ENCODE results near the gene H2BK1. TPM values are rescaled to one million over a fixed set of nuclear protein-coding genes. Genes with fewer than 3 reads are reported as not detected.
A peak's percentile ranks its signal among the peaks of the same experiment; 100 is the strongest.

The H2BK1 gene
- total RNA-seq, 6 donors from 2014 or later = not detected

DNA sequence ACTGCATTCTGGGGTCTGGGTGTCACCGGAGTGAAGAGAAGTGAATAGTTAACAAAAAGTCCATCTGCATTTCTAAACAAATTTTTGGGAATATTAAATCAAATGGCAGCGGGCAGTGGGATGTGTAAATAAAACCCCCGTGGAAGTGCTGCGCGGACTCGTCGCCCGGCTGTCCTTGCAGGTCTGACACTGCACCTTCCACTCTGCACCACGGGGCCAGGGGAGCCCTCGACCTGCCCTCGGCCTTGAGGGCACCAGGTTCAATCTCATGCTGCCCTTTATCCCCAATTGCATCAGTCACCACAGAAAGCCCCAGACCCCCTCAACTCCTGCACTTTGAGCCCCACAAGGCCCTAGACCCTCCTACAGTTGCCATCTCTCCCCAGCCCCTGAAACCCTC is 44.6 kb upstream of the H2BK1 start:
- ATAC-seq (ENCODE audit: low FRiP score in 2 of 2) = no peak
- TF ChIP-seq EP300 (IDR thresholded peaks at IDR 0.05) (no peak), POLR2AphosphoS5 (IDR thresholded peaks at IDR 0.05) (no peak), POLR2A (IDR thresholded peaks at IDR 0.05) (no peak)
- TF ChIP-seq, protein P1, sequence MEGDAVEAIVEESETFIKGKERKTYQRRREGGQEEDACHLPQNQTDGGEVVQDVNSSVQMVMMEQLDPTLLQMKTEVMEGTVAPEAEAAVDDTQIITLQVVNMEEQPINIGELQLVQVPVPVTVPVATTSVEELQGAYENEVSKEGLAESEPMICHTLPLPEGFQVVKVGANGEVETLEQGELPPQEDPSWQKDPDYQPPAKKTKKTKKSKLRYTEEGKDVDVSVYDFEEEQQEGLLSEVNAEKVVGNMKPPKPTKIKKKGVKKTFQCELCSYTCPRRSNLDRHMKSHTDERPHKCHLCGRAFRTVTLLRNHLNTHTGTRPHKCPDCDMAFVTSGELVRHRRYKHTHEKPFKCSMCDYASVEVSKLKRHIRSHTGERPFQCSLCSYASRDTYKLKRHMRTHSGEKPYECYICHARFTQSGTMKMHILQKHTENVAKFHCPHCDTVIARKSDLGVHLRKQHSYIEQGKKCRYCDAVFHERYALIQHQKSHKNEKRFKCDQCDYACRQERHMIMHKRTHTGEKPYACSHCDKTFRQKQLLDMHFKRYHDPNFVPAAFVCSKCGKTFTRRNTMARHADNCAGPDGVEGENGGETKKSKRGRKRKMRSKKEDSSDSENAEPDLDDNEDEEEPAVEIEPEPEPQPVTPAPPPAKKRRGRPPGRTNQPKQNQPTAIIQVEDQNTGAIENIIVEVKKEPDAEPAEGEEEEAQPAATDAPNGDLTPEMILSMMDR (IDR thresholded peaks at IDR 0.05) = no peak
- Histone ChIP-seq H3K36me3 (no peaks in the 10 kb centered on the region), H3K27ac (no peak overlapping the region), H3K4me3 (no peak overlapping the region), H3K27me3 (no peaks in the 10 kb centered on the region), H3K9me3 (no peaks in the 10 kb centered on the region), H3K4me1 (peaks cover 13 to 29% (median 20%) of the 10 kb centered on the region in 4 donors)
- no peak for DNase-seq
- 82 to 87% methylated on average over 11 of the region's 11 CpGs for WGBS, 2 donors

- H3K27me3 ChIP-seq = no peaks in the 10 kb centered on the region
- H3K4me3 ChIP-seq = no peak overlapping the region
- WGBS, 2 donors = 70 to 80% methylated on average over 3 to 7 of the region's 7 CpGs
- peaks cover 19 to 34% (median 26%) of the 10 kb centered on the region in 4 donors for H3K4me1 ChIP-seq
- H3K36me3 ChIP-seq = no peaks in the 10 kb centered on the region
- no peak overlapping the region for H3K27ac ChIP-seq
- DNase-seq (no peak), ATAC-seq (ENCODE audit: low FRiP score in 2 of 2) (no peak)
- TF ChIP-seq, protein P1 (IDR thresholded peaks at IDR 0.05) = no peak
- TF ChIP-seq POLR2AphosphoS5 (IDR thresholded peaks at IDR 0.05) (no peak), POLR2A (IDR thresholded peaks at IDR 0.05) (no peak), EP300 (IDR thresholded peaks at IDR 0.05) (no peak)
- no peaks in the 10 kb centered on the region for H3K9me3 ChIP-seq
These were observed 44.0 kb upstream of the H2BK1 start for GRCh38 chr7:151254316-151254715.

DNA sequence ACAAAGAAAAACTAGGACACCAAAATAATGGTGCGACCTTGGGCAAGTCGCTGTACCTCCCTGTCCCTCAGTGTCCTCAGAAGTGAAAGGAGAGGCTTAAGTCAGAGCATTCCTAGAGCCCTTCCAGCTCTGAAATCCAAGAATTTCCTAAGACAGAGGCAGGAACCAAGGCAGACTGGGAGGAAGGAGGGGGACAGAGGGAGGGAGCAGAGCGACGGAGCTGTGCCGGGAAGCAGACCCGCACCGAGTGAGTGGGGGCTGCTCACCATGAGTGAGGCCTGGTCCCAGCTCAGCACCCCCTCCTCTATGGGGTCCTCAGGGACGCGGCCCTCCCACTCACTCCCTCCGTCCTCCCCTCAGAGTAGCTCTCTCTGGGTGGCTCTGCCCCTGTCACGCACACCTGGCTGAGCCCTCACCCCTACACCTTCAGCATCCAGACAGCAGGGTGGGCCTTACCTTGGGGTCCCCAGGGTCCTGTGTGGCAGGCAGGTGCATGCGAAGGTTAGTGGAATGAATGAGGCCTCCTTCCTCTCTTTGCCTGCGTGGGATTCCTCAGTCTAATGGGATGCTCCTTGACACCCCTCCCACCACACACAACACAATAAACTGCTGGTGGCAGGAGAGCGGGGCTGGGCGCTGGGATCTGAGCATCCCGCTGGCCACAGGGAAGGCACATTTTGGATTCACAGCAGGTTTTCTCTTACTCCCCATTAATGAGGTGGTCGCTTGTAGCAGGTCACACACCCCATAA is 42.8 kb upstream of the H2BK1 start:
- Histone ChIP-seq H3K36me3 (no peaks in the 10 kb centered on the region), H3K4me3 (peak overlapping the region in 1 of 4 donors; percentile 64), H3K27me3 (no peaks in the 10 kb centered on the region), H3K9me3 (no peaks in the 10 kb centered on the region), H3K4me1 (peaks cover 21 to 46% (median 31%) of the 10 kb centered on the region in 4 donors), H3K27ac (peak overlapping the region in 1 of 4 donors; percentile 83)
- WGBS, 2 donors = 63 to 77% methylated on average over 15 to 17 of the region's 17 CpGs
- DNase-seq = no peak
- no peak for ATAC-seq (ENCODE audit: low FRiP score in 2 of 2)
- TF ChIP-seq EP300 (IDR thresholded peaks at IDR 0.05) (no peak), POLR2A (IDR thresholded peaks at IDR 0.05) (no peak), POLR2AphosphoS5 (IDR thresholded peaks at IDR 0.05) (no peak)
- TF ChIP-seq, protein P1 (IDR thresholded peaks at IDR 0.05) = no peak

DNA sequence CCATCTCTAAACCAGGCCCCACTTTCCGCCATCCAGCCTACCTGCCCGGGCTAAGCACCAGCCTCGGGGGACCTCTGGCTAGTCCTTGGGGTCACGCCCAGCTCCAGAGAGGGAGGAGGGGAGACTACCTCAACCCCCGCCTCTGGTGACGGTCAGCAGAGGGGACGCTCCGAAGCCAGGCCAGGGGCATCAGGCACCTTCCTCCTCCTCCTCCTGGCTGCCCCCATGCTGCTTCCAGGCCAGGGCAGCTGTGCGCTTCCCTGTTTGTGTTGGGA is 42.2 kb upstream of the H2BK1 start:
- Histone ChIP-seq H3K4me3 (peak overlapping the region in 3 of 4 donors; percentile 54 to 65 (median 64)), H3K4me1 (peaks cover 26 to 52% (median 38%) of the 10 kb centered on the region in 4 donors), H3K9me3 (no peaks in the 10 kb centered on the region), H3K36me3 (no peaks in the 10 kb centered on the region), H3K27ac (peak overlapping the region; percentile 52 to 87 (median 82)), H3K27me3 (no peaks in the 10 kb centered on the region)
- ATAC-seq (ENCODE audit: low FRiP score in 2 of 2) (no peak), DNase-seq (no peak)
- no peak for TF ChIP-seq POLR2AphosphoS5 (IDR thresholded peaks at IDR 0.05)
- no peak for TF ChIP-seq POLR2A (IDR thresholded peaks at IDR 0.05)
- TF ChIP-seq, protein P1 (IDR thresholded peaks at IDR 0.05) = no peak
- TF ChIP-seq EP300 (IDR thresholded peaks at IDR 0.05) = no peak
- 36 to 49% methylated on average over 7 to 9 of the region's 9 CpGs for WGBS, 2 donors

Measured in upper lobe of left lung (tissue), 6 donors.